HG03521 (cell line): ENCODE results near the gene HSD17B7.
A peak's percentile ranks its signal among the peaks of the same experiment; 100 is the strongest.
"Not testable (repeated sequence)": the region's sequence is repeated elsewhere in the genome, so short reads cannot be mapped to it uniquely, and the experiment has no call there.

Source experiments
- ATAC-seq: cut with Tn5 transposase; IDR thresholded peaks from one replicate; pipeline ENCODE4 v1.9.1; 2021; ENCODE audit warnings: mild to moderate bottlenecking, moderate library complexity; ENCODE audit not compliant: unreplicated experiment

Gene HSD17B7, protein sequence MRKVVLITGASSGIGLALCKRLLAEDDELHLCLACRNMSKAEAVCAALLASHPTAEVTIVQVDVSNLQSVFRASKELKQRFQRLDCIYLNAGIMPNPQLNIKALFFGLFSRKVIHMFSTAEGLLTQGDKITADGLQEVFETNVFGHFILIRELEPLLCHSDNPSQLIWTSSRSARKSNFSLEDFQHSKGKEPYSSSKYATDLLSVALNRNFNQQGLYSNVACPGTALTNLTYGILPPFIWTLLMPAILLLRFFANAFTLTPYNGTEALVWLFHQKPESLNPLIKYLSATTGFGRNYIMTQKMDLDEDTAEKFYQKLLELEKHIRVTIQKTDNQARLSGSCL

DNA sequence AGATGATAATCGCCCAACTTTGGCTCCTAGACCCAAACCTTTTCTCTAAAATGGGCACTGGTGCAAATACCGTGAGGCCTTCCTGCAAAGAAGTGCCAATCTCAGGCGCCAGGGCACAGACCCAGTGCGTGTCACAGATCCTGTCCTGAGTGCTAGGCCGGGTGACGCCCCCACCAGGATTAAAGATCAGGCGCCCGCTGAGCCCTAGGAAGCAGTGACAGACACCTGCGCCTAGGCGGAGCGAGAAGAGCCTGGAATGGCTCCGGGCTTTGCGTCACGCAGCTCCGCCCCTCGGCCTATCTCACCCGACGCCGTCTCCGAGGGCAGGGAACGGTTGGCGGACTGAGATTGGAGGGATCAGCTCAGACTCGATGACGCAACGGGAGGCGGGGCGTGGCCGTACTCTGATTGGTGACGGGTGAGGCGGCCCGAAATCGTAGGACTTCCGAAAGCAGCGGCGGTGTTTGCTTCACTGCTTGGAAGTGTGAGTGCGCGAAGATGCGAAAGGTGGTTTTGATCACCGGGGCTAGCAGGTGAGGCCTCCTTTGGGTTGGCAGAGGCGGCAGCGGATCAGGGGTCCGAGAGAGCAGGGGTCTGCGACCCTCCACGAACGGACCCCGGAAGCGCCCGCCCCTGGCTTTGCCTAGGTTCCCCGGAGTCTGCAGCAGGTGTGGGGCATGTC, at the start of gene HSD17B7:
HSD17B7 (plus strand) TSS at position 400 of the 682 bp plus-strand sequence; CDS start at position 499, 99 bp downstream.
- peak; percentile 100 for ATAC-seq

DNA sequence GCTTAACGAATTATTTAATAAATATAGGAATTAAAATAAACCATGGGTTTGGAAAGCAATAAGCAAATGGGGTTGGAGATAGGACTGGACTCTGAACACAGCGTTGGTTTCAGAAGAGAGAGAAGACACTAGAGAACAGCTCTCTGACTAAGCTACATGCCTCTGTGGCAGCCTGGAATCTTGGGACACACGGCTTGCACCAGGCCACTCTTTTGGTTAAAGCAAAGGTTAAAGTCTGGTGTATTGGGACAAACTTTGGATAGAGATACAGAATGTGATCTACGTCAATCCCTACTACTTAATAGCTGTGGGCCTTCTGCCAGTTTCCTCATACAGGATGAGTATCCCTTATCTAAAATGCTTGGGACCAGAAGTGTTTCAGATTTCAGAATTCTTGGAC, 49.7 kb upstream of the HSD17B7 start:
- ATAC-seq: no peak

- ATAC-seq: no peak
Measured at GRCh38 chr1:162741574-162741973, 48.9 kb upstream of the HSD17B7 start.

DNA sequence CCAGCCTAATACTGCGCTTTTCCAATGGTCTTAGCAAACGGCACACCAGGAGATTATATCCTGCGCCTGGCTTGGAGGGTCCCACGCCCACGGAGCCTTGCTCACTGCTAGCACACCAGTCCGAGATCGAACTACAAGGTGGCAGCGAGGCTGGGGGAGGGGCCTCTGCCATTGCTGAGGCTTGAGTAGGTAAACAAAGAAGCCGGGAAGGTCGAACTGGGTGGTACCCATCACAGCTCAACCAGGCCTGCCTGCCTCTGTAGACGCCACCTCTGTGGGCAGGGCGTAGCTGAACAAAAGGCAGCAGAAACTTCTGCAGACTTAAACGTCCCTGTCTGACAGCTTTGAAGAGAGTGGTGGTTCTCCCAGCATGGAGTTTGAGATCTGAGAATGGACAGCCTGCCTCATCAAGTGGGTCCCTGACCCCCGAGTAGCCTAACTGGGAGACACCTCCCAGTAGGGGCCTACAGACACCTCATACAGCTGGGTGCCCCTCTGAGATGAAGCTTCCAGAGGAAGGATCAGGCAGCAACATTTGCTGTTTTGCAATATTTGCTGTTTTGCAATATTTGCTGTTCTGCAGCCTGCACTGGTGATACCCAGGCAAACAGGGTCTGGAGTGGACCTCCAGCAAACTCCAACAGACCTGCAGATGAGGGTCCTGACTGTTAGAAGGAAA, 44.1 kb upstream of the HSD17B7 start:
- not testable (repeated sequence) for ATAC-seq

DNA sequence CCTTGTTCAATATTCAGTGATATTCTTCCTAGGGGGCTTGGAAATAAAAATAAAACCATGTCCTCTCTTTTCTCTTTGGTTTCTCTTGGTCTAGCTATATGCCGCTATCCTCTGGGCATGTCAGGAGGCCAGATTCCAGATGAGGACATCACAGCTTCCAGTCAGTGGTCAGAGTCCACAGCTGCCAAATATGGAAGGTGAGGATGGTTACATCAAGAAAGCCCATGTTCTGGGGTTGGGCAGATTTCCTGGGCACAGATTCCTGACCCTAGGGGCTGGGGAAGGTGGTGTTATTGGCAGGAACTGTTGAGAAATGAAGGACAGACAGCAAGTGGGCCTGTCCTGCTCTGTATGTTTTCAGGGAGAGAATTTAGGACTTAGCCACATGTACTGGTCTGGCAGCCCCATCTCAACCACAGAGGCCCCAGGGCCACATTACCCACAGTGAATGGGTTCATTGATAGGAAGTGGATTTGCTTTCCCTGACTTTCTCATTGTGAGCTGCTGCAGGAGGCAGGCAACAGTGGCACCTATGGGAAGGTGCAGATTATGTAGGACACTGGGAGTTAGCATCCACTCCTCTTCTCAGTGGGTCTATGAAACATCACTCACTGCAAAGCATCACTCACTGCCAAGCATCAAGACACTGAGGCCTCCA, 37.4 kb upstream of the HSD17B7 start:
- no peak for ATAC-seq

- no peak for ATAC-seq
Measured at GRCh38 chr1:162753998-162754585, 36.4 kb upstream of the HSD17B7 start.

DNA sequence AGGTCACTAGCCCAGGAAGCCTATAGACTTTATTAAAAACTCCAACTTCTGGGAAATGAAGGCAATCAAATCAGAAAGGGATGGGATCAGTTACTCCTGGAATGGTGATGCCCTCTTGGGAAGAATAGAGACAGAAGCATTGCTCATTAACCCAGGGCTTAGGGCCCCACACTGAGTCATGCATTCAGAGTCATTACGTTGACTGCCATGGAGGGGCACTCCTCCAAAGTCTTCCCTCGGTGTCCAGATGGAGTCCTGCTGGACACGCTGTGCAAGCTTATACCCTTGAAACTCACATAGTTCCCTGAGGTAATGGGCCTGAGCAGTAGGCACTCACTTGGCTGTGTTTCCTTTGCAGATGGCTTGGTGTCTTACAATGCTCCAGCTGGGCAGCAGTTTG, 35.2 kb upstream of the HSD17B7 start:
- no peak for ATAC-seq

DNA sequence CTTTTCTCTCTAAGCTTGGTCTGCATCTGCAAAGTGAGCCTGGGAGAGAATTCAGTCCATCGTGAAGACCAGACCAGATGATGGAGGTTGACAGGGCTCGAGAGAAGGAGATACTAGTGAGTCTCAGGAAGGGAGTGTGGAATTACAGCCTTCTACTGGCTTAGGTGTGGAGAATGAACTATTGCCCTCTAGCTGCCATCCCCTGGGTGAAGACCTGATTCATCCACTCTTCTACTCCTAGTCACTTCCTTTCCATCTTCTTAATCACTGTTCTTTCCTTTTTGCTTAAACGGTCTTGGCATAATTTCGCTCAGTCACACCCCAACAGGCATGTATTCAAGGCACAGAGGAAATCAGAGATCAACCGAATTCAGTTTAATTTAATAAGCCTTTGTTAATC, 34.0 kb upstream of the HSD17B7 start:
- ATAC-seq: no peak

DNA sequence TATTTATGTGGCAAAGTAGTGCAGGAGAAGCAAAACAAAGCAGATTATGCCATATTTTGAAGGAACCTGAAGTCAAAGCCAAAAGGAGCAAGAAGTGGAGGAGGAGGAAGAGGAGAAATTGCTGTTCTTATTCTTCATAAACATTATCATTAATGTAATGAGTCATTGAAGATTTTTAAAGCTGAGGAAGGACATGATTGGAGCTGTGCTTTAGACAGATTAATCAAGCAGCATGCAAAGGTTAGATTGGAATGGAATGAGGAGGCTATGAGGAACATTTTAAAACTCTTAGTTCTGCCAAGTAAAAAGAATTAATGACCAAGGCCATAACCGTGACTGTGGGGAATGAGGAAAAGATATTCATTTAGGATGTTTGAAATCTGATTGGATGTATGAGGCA, 33.0 kb upstream of the HSD17B7 start:
- ATAC-seq: no peak

- no peak for ATAC-seq
Measured at GRCh38 chr1:162765788-162766187, 24.7 kb upstream of the HSD17B7 start.

DNA sequence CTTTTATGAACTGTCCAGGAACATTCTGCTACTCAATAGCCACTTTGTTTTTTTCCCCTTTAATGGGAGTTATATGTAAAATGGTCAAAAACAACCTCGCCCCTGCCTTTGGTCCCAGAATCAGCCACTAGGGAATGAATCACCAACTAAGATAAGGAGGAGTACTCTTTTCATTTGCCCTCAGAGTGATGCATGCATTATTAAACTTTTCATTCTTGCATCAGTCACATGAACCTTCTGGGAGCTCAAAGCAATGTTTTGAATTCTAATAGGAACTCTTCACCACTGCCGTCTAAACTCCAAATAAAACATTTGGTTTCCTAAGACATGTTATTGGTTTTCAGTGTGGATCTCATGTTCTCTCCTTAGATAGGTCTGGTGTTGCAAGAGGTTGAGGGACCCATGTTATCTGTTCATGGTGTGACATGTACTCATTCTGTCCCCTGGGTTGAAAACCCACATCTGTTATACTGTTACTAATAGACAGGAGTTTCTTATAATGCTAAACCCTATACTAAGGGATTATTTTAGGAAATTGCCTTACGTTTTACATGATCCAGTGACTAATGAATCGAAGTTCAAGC, 17.8 kb upstream of the HSD17B7 start:
- ATAC-seq: no peak

DNA sequence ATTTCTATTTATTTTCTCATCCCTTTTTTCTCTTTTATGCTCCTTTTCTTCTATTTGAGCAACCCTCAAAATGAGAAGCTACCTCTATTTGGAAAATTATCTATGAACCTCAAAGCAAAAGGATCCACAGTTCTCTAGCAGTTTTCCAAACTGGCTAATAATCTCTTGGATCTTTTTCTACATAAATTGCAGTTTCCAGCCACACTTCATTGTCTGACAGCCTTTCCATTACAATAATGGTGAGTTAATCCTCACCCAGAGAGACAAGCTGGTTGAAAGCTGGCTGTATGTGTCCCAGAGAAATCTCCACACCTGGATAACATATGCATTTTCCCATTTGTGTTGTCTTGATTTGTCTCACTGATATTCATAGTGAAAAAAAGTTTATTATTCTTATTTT, 16.5 kb upstream of the HSD17B7 start:
- no peak for ATAC-seq

- no peak for ATAC-seq
Measured at GRCh38 chr1:162779043-162779442, 11.5 kb upstream of the HSD17B7 start.

- no peak for ATAC-seq
Measured at GRCh38 chr1:162782671-162783070, 7.8 kb upstream of the HSD17B7 start.

GRCh38 chr1:162784926-162785325, 5.6 kb upstream of the HSD17B7 start:
- ATAC-seq: not testable (repeated sequence)

GRCh38 chr1:162788783-162789182, 1.7 kb upstream of the HSD17B7 start:
- not testable (repeated sequence) for ATAC-seq

DNA sequence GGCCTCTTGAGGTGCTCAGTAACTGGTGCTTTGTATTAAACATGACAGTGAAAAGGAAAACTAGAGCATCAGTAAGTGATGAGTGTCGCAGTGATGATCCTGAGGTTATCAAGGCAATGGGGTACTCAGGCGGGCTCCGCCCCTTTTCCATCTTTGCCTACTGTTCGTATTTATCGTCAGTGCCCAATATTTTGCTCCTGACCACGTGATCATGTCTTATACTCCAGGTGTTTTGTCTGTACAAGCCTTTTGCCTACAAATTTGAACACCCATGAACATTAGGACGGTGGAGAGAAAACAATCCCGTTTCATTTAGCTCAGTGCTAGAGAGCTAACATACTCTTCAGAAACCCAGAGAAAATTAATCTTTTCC, 469 bp downstream of the HSD17B7 start:
- not testable (repeated sequence) for ATAC-seq

GRCh38 chr1:162794284-162794683, 3.8 kb downstream of the HSD17B7 start:
- not testable (repeated sequence) for ATAC-seq

DNA sequence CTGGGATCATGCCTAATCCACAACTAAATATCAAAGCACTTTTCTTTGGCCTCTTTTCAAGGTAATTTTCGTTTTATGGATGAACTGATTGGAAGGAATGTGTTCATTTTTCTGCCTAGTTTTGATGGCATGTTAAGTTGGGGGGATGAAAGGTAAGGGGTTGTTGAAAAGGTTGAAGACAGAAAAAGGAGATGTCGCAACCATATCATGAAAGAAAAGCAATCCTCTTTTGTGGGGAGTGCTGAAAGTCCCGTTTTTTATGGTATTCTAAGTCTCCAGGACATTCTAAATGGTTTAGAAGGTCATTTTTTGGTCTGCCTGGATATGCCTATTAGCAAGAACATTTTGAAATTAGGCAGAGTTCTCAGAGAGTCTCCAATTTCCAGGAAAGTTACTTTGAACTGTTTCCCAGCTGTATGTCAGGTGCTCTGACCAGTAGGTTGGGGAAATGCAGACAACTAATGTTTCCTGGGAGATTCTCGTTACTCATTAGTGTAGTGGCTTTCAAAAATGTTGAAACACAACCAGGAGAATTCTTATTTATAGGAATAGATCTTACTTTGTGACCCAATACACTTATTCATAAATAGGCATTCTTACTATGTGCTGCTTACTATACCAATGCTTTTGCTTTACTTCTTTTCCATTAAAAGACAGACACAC, 6.2 kb downstream of the HSD17B7 start:
- ATAC-seq: not testable (repeated sequence)
